ENCODE measurements around the gene AMBRA1. TPM values are rescaled to one million over a fixed set of nuclear protein-coding genes. Genes with fewer than 3 reads are reported as not detected.

The AMBRA1 gene
- total and polyA plus RNA-seq, 8 donors: 6.8 to 18.7 (median 11.1) TPM

GRCh38 chr11:46475926-46476545 lies 117.8 kb downstream of the AMBRA1 start:
- WGBS, 2 donors: 85 to 92% methylated on average over 5 of the region's 5 CpGs
- FAIRE-seq: no peak
- no peaks in the 10 kb centered on the region for H3K27me3 ChIP-seq
- H3K9me3 ChIP-seq: no peaks in the 10 kb centered on the region
- no peak overlapping the region for H3K27ac ChIP-seq
- TF ChIP-seq, protein P1, sequence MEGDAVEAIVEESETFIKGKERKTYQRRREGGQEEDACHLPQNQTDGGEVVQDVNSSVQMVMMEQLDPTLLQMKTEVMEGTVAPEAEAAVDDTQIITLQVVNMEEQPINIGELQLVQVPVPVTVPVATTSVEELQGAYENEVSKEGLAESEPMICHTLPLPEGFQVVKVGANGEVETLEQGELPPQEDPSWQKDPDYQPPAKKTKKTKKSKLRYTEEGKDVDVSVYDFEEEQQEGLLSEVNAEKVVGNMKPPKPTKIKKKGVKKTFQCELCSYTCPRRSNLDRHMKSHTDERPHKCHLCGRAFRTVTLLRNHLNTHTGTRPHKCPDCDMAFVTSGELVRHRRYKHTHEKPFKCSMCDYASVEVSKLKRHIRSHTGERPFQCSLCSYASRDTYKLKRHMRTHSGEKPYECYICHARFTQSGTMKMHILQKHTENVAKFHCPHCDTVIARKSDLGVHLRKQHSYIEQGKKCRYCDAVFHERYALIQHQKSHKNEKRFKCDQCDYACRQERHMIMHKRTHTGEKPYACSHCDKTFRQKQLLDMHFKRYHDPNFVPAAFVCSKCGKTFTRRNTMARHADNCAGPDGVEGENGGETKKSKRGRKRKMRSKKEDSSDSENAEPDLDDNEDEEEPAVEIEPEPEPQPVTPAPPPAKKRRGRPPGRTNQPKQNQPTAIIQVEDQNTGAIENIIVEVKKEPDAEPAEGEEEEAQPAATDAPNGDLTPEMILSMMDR (IDR thresholded peaks at IDR 0.05): no peak
- no peak overlapping the region for H3K4me3 ChIP-seq
- H3K4me1 ChIP-seq: peaks cover 0 to 14% (median 8%) of the 10 kb centered on the region in 3 donors
- no peaks in the 10 kb centered on the region for H3K36me3 ChIP-seq
- intact Hi-C loops (cut with DNase I): no loop called here
- no peak for ATAC-seq
- no peak for DNase-seq

DNA sequence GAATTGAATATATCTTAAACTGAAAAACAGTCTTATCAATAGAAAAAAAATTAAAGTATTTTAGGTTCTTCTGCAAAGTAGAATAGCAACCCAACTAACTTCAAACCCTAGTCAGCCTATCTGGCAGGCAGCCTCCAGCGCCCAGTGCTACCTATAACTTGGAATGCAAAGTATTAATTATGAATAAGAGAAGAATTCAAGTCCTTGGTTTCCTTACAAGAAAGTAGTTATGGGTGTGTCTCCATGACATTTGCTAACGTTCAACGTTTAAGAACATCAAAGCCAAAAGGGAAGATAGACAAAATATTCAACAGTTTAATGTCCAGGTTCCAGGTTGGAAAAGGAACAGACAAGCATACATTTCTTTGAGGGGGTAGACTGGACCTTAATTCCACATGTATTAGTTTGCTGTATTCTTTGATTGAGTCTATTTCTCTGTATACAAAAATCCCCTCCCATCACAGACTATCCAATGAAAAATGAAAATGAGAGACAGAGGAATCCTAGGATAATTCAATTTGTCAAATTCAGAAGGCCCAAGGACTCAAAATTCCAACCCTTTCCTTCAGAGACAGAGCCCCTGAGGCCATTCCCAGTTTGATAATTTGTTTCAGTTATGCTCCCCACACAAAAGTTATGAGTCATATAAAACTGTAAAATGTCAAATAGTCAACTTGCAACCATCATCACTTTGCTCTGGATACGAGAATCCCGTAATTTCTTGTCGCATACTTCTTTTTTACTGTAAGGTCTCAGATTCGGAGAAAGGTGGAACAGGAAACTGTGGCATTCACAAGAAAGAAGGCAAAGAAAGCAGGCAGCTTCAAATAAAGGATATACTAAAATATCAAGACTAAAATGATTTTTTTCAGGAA lies 118.5 kb downstream of the AMBRA1 start:
- Histone ChIP-seq H3K36me3 (no peaks in the 10 kb centered on the region), H3K4me1 (peaks cover 0 to 14% (median 8%) of the 10 kb centered on the region in 3 donors), H3K9me3 (no peaks in the 10 kb centered on the region), H3K4me3 (no peak overlapping the region), H3K27me3 (no peaks in the 10 kb centered on the region), H3K27ac (no peak overlapping the region)
- ATAC-seq (no peak), DNase-seq (no peak), FAIRE-seq (no peak)
- 86 to 89% methylated on average over 7 of the region's 7 CpGs for WGBS, 2 donors
- intact Hi-C loops (cut with DNase I): no loop called here
- TF ChIP-seq, protein P1 (IDR thresholded peaks at IDR 0.05): no peak

- TF ChIP-seq, protein P1 (IDR thresholded peaks at IDR 0.05): no peak
- peaks cover 0 to 14% (median 8%) of the 10 kb centered on the region in 3 donors for H3K4me1 ChIP-seq
- H3K4me3 ChIP-seq: no peak overlapping the region
- no peaks in the 10 kb centered on the region for H3K36me3 ChIP-seq
- H3K9me3 ChIP-seq: no peaks in the 10 kb centered on the region
- WGBS, 2 donors: 10 to 13% methylated on average over 1 of the region's 1 CpG
- DNase-seq (peak in 4 of 6 donors; percentile 22 to 36 (median 26)), FAIRE-seq (no peak), ATAC-seq (peak; percentile 83 to 98 (median 95))
- intact Hi-C loops (cut with DNase I): no loop called here
- H3K27me3 ChIP-seq: no peaks in the 10 kb centered on the region
- peak overlapping the region in 1 of 4 donors; percentile 44 for H3K27ac ChIP-seq
Measured at GRCh38 chr11:46472662-46472994, 121.2 kb downstream of the AMBRA1 start.

DNA sequence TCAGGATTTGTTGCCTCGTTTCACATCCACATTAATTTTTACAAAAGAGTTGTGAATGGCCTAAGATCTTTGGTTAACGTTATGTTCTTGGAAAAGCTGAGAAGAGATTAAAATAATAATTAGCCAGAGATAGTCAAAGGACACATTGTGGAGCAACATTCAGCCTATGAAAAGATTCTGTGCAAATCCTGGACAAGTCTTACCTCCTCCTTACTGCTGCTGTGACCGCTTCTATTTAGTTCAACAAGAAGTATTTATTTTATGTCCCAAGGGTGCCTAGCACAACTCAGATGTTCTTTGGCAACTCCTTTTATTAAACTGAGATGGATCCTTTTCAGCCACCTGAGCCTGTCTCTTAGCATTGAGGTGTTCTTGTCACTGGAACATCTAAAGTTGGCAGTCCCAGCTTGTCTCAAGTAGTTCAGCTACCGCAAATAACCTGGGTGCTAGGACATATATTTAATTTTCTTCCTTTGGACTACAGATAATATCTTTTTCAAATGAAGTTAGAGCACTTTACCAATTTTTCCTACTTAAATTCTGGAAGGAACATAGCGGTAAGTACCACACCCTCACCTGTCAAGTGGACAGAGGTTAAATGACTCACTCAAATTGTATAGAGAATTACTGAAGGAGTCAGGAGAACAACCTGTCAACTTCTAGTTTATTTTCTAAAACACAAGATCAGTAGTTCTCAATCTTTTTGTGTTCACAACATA lies 121.7 kb downstream of the AMBRA1 start:
- intact Hi-C loops (cut with DNase I): no loop called here
- Histone ChIP-seq H3K4me1 (peaks cover 0 to 14% (median 8%) of the 10 kb centered on the region in 3 donors), H3K27ac (no peak overlapping the region), H3K36me3 (no peaks in the 10 kb centered on the region), H3K4me3 (no peak overlapping the region), H3K9me3 (no peaks in the 10 kb centered on the region), H3K27me3 (no peaks in the 10 kb centered on the region)
- DNase-seq (no peak), FAIRE-seq (no peak), ATAC-seq (peak in 3 of 4 donors; percentile 36 to 43 (median 40))
- TF ChIP-seq, protein P1 (IDR thresholded peaks at IDR 0.05): no peak
- 59 to 62% methylated on average over 5 of the region's 5 CpGs for WGBS, 2 donors

Measured in pancreas (tissue), 10 donors.